IMR-90 (cell line): ENCODE measurements around the gene C16orf92. TPM values are rescaled to one million over a fixed set of nuclear protein-coding genes. Genes with fewer than 3 reads are reported as not detected.

Experiments used
- ATAC-seq: fragments of 200-7000 bp; cut with Tn5 transposase; 2 replicates; pipeline ENCODE4 v1.9.1; 2020; ENCODE audit warnings: low read depth, mild to moderate bottlenecking, moderate library complexity
- BruUV-seq: library from RNA; stranded (reverse); fragments of 400-500 nt; replicated peaks from 2 replicates; lab custom pipeline; 2021; lab: Mats Ljungman, UMichigan
- CTCF ChIA-PET: fragments of 300-600 bp; formaldehyde crosslinking; extraction: SDS; loops from one replicate; lab custom pipeline; 2021; ENCODE audit warnings: antibody characterized with exemption; lab: Yijun Ruan, JAX
- POLR2A ChIA-PET: fragments of 300-600 bp; sonication (Branson Sonifier 250); formaldehyde crosslinking; loops from one replicate; lab custom pipeline; 2022; ENCODE audit warnings: antibody characterized with exemption; ENCODE audit not compliant: unreplicated experiment; lab: Charles Lee
- DNase-seq: peaks from one replicate; pipeline ENCODE4 v3.0.0; 2013
- H2AFZ ChIP-seq: replicated peaks from 2 replicates; pipeline ENCODE3; 2013; ENCODE audit warnings: low read length, mild to moderate bottlenecking; ENCODE audit not compliant: poor library complexity
- H2AK5ac ChIP-seq: 2 replicates; pipeline ENCODE4 v1.6.1; 2013; ENCODE audit warnings: low read depth, low read length, inconsistent platforms
- H2AK9ac ChIP-seq: replicated peaks from 2 replicates; pipeline ENCODE3; 2013; ENCODE audit warnings: mild to moderate bottlenecking, low read depth, low read length, moderate library complexity; ENCODE audit not compliant: poor library complexity
- H2BK120ac ChIP-seq: 2 replicates; pipeline ENCODE4 v1.6.1; 2013; ENCODE audit warnings: low read depth, low read length, inconsistent platforms
- H2BK15ac ChIP-seq: 3 replicates; pipeline ENCODE4 v1.6.1; 2013; ENCODE audit warnings: low read depth, low read length, inconsistent platforms
- H2BK20ac ChIP-seq: 2 replicates; pipeline ENCODE4 v1.6.1; 2013; ENCODE audit warnings: low read depth, mild to moderate bottlenecking, inconsistent platforms, low read length, moderate library complexity
- H2BK5ac ChIP-seq: 2 replicates; pipeline ENCODE4 v1.6.1; 2013; ENCODE audit warnings: mild to moderate bottlenecking, low read depth, low read length, inconsistent platforms; ENCODE audit not compliant: poor library complexity, severe bottlenecking
- H3K14ac ChIP-seq: replicated peaks from 2 replicates; pipeline ENCODE4 v1.6.1; 2013; ENCODE audit warnings: low read depth, low read length, inconsistent platforms
- H3K18ac ChIP-seq: 2 replicates; pipeline ENCODE4 v1.6.1; 2013; ENCODE audit warnings: low read depth, low read length, control low read depth
- H3K23ac ChIP-seq: 2 replicates; pipeline ENCODE4 v1.6.1; 2013; ENCODE audit warnings: low read depth, low read length, inconsistent platforms
- H3K27ac ChIP-seq: 2 replicates; pipeline ENCODE4 v1.5.1; 2013; ENCODE audit warnings: mild to moderate bottlenecking, control low read depth, low read length; ENCODE audit not compliant: insufficient read depth
- H3K27me3 ChIP-seq: 2 replicates; pipeline ENCODE4 v1.6.1; 2013; ENCODE audit warnings: low read length; ENCODE audit not compliant: control insufficient read depth, insufficient read depth
- H3K36me3 ChIP-seq: 2 replicates; pipeline ENCODE4 v1.6.1; 2013; ENCODE audit warnings: low read length, mixed read lengths; ENCODE audit not compliant: control insufficient read depth, insufficient read depth
- H3K4ac ChIP-seq: 2 replicates; pipeline ENCODE4 v1.6.1; 2013; ENCODE audit warnings: low read depth, low read length, inconsistent platforms
- H3K4me1 ChIP-seq: 2 replicates; pipeline ENCODE4 v1.6.1; 2013; ENCODE audit warnings: low read length, mixed read lengths; ENCODE audit not compliant: control insufficient read depth, insufficient read depth
- H3K4me2 ChIP-seq: 2 replicates; pipeline ENCODE4 v1.6.1; 2013; ENCODE audit warnings: low read depth, mild to moderate bottlenecking, control low read depth, low read length, moderate library complexity
- H3K4me3 ChIP-seq: 2 replicates; pipeline ENCODE4 v1.5.1; 2013; ENCODE audit warnings: low read depth, mild to moderate bottlenecking, control low read depth, low read length, moderate library complexity; ENCODE audit not compliant: insufficient read depth
- H3K56ac ChIP-seq: 2 replicates; pipeline ENCODE4 v1.6.1; 2013; ENCODE audit warnings: low read length, inconsistent platforms; ENCODE audit not compliant: insufficient read depth; ENCODE audit errors: extremely low read depth
- H3K79me1 ChIP-seq, 2 experiments: 2 replicates each; pipeline ENCODE4 v1.6.1; 2013; ENCODE audit warnings: low read length in 2 of 2, inconsistent platforms in 1 of 2, low read depth in 1 of 2
- H3K9ac ChIP-seq: 2 replicates; pipeline ENCODE4 v1.6.1; 2013; ENCODE audit warnings: low read depth, low read length, control low read depth
- H3K9me1 ChIP-seq: 2 replicates; pipeline ENCODE4 v1.6.1; 2013; ENCODE audit warnings: low read length, inconsistent platforms; ENCODE audit not compliant: insufficient read depth
- H3K9me3 ChIP-seq: 2 replicates; pipeline ENCODE4 v1.6.1; 2013; ENCODE audit warnings: low read length; ENCODE audit not compliant: control insufficient read depth, insufficient read depth
- H4K20me1 ChIP-seq: 2 replicates; pipeline ENCODE4 v1.6.1; 2013; ENCODE audit warnings: low read length, inconsistent platforms; ENCODE audit not compliant: insufficient read depth
- H4K5ac ChIP-seq: 2 replicates; pipeline ENCODE4 v1.6.1; 2013; ENCODE audit warnings: mild to moderate bottlenecking, low read depth, low read length, control low read depth
- H4K8ac ChIP-seq, 2 experiments: 2 replicates each; pipeline ENCODE4 v1.6.1; 2013; ENCODE audit warnings: low read depth in 2 of 2, low read length in 2 of 2, control low read depth in 1 of 2, inconsistent platforms in 1 of 2
- H4K91ac ChIP-seq: 2 replicates; pipeline ENCODE4 v1.6.1; 2013; ENCODE audit warnings: low read depth, low read length, inconsistent platforms; ENCODE audit not compliant: insufficient read depth
- BHLHE40 ChIP-seq: fragments of 150-350 bp; IDR thresholded peaks from 2 replicates; pipeline ENCODE4 v1.6.1; 2016; ENCODE audit warnings: mild to moderate bottlenecking, low read depth, low read length
- CEBPB ChIP-seq: IDR thresholded peaks from 2 replicates; pipeline ENCODE4 v1.6.1; 2012; ENCODE audit warnings: low read depth, low read length, improper control_type of control experiment
- CHD1 ChIP-seq: IDR thresholded peaks from 2 replicates; pipeline ENCODE4 v1.6.1; 2012; ENCODE audit warnings: low read depth, low read length, improper control_type of control experiment
- MAFK ChIP-seq: IDR thresholded peaks from 2 replicates; pipeline ENCODE4 v1.6.1; 2012; ENCODE audit warnings: low read depth, low read length, improper control_type of control experiment
- MAZ ChIP-seq: IDR thresholded peaks from 2 replicates; pipeline ENCODE4 v1.6.1; 2012; ENCODE audit warnings: low read depth, mild to moderate bottlenecking, low read length, improper control_type of control experiment, moderate library complexity, borderline replicate concordance
- MXI1 ChIP-seq: IDR thresholded peaks from 2 replicates; pipeline ENCODE4 v1.6.1; 2012; ENCODE audit warnings: low read depth, mild to moderate bottlenecking, low read length, moderate library complexity, borderline replicate concordance
- NFE2L2 ChIP-seq: fragments of 150-350 bp; IDR thresholded peaks from 2 replicates; pipeline ENCODE4 v1.6.1; 2016; ENCODE audit warnings: low read depth, mild to moderate bottlenecking, low read length
- POLR2A ChIP-seq: IDR thresholded peaks from 2 replicates; pipeline ENCODE4 v1.6.1; 2012; ENCODE audit warnings: mild to moderate bottlenecking, low read depth, low read length
- RAD21 ChIP-seq: IDR thresholded peaks from 2 replicates; pipeline ENCODE4 v1.6.1; 2012; ENCODE audit warnings: low read length, improper control_type of control experiment
- RCOR1 ChIP-seq: IDR thresholded peaks from 2 replicates; pipeline ENCODE4 v1.6.1; 2012; ENCODE audit warnings: mild to moderate bottlenecking, low read length, improper control_type of control experiment; ENCODE audit not compliant: insufficient replicate concordance
- RFX5 ChIP-seq: IDR thresholded peaks from 2 replicates; pipeline ENCODE4 v1.8.0; 2012; ENCODE audit warnings: low read depth, mild to moderate bottlenecking, low read length, moderate library complexity
- SMC3 ChIP-seq: fragments of 150-350 bp; IDR thresholded peaks from 2 replicates; pipeline ENCODE4 v1.6.1; 2016; ENCODE audit warnings: low read depth, mild to moderate bottlenecking, antibody characterized with exemption, low read length, moderate library complexity
- WGBS, 2 experiments: methylation state at CpG; one replicate each; pipeline versions ENCODE4 v1.1.5 to v1.1.7; 2013; ENCODE audit warnings: missing lambda C conversion rate in 2 of 2; ENCODE audit not compliant: insufficient read length in 1 of 2; ENCODE audit errors: extremely low coverage in 2 of 2; 5-methylcytosine and 5-hydroxymethylcytosine counted together
- dilution Hi-C: fragments of 300-500 bp; cut with HindIII; formaldehyde crosslinking; loops from one replicate; pipeline ENCODE4 v1.14.3; 2018; ENCODE audit warnings: low sequenced_read_pairs; ENCODE audit not compliant: unreplicated experiment
- in situ Hi-C: fragments of 300-500 bp; cut with MboI; formaldehyde crosslinking; loops from 3 replicates; pipeline ENCODE4 v1.14.3; 2019; ENCODE audit warnings: low sequenced_read_pairs, inconsistent platforms, mixed read lengths
- intact Hi-C: fragments of 100-400 bp; cut with micrococcal nuclease; formaldehyde crosslinking; loops from 2 replicates; pipeline ENCODE4 v1.10.0; 2022
- polyA plus RNA-seq, 3 experiments: library from polyadenylated mRNA; depleted of rRNA; stranded (reverse); fragments of >200 nt; gene quantifications; 2 replicates each; pipeline ENCODE4 v1.2.3, GENCODE V29; 2012; ENCODE audit warnings: low replicate concordance in 1 of 3
- total RNA-seq: library from RNA; depleted of rRNA; stranded (reverse); fragments of >200 nt; gene quantifications from 2 replicates; pipeline ENCODE4 v1.2.3, GENCODE V29; 2012
- TF ChIP-seq, protein P1 (sequence below): conservative IDR thresholded peaks from 2 replicates; pipeline ENCODE4 v1.5.1; 2012; ENCODE audit warnings: mild to moderate bottlenecking, low read depth, low read length, improper control_type of control experiment
- TF ChIP-seq, protein P2 (sequence below): fragments of 150-350 bp; IDR thresholded peaks from 2 replicates; pipeline ENCODE4 v1.6.1; 2016; ENCODE audit warnings: low read depth, mild to moderate bottlenecking, low read length, moderate library complexity, borderline replicate concordance

The C16orf92 gene
- total and polyA plus RNA-seq, 2 of the 4 experiments (the other 2 are of a cell fraction), result not detected

DNA sequence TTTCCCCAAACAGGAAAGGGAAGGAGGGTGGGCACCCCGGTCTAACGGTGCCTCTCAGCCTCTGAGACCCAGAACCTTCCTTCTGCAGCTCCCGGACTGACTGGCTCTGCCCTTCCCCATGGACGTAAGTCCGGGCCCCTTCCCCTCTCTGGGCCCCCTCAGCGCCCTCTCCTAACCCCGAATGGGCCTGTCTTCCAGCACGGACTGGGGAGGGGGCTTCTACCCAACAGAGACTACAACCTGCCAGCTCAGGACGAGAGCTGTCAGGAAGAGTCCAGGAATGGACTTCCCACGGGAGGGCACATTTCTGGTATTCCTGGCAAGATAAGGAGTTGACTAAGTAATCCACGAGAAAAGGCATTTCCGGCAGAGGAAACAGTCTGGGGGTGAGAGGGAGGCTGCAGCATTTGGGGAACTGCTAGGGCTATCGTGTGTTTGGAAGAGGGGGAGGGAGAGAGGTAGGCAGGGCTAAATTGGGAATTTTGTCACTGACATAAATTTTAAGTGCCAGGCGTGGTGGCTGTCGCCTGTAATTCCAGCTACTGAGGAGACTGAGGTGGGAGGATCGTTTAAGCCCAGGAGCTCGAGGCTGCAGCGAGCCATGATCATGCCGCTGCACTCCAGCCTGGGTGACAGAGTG is 30.5 kb downstream of the C16orf92 start:
- peak overlapping the region; percentile 89 for H3K4me2 ChIP-seq
- H2AK5ac ChIP-seq, result peak overlapping the region; percentile 81
- dilution Hi-C loops, result no loop called here
- in situ Hi-C loops, result no loop called here
- peaks cover 6 to 42% of the 10 kb centered on the region in 2 experiments; a peak in 2 of 4 replicates for H3K79me1 ChIP-seq
- H2AFZ ChIP-seq, result peak overlapping the region; percentile 94
- no peak overlapping the region for H3K18ac ChIP-seq
- peak overlapping the region; percentile 88 for H3K14ac ChIP-seq
- H4K20me1 ChIP-seq, result no peaks in the 10 kb centered on the region; the same call in 1 of the 2 replicates
- H4K8ac ChIP-seq, result peak overlapping the region; percentile 30 to 59; a peak in 2 of 4 replicates
- peak overlapping the region; percentile 63; the same call in 1 of the 2 replicates for H2BK20ac ChIP-seq
- peaks cover 7% of the 10 kb centered on the region for H3K4me1 ChIP-seq
- no peak overlapping the region for H4K5ac ChIP-seq
- no peaks in the 10 kb centered on the region for H3K9me3 ChIP-seq
- no peaks in the 10 kb centered on the region for H3K36me3 ChIP-seq
- H3K9me1 ChIP-seq, result peaks cover 14% of the 10 kb centered on the region
- H3K9ac ChIP-seq, result peak overlapping the region; percentile 59
- H3K27me3 ChIP-seq, result no peaks in the 10 kb centered on the region
- peak; percentile 69 for ATAC-seq
- H3K23ac ChIP-seq, result no peak overlapping the region
- peak; percentile 57 for DNase-seq
- peak overlapping the region; percentile 86 for H3K4ac ChIP-seq
- peak overlapping the region; percentile 76; the same call in 1 of the 2 replicates for H2BK120ac ChIP-seq
- peak overlapping the region; percentile 78 for H4K91ac ChIP-seq
- peak overlapping the region; percentile 0; the same call in 1 of the 3 replicates for H2BK15ac ChIP-seq
- BruUV-seq, result no TSS peak
- ChIA-PET CTCF (no interaction called here), POLR2A (interaction anchor here (0.8 kb wide), 1 partner anchor 12 kb away, joined by 4 read pairs; no protein-coding TSS in a partner anchor)
- H2BK5ac ChIP-seq, result peak overlapping the region; percentile 65
- H3K56ac ChIP-seq, result peak overlapping the region; percentile 40
- peak overlapping the region; percentile 97 for H2AK9ac ChIP-seq
- H3K4me3 ChIP-seq, result peak overlapping the region; percentile 61
- intact Hi-C loops, result no loop called here
- H3K27ac ChIP-seq, result peak overlapping the region; percentile 69
- WGBS, 2 experiments, result 10% methylated on average over 7 of the region's 19 CpGs; no CpG with 5 or more reads in 1 of the 2 experiments
- TF ChIP-seq NFE2L2 (no peak), RCOR1 (no peak), RAD21 (no peak), CEBPB (no peak), MAFK (no peak), MXI1 (0 out of 2 replicates have a peak, but pooled peaks have one; percentile 33), MAZ (0 out of 2 replicates have a peak, but pooled peaks have one; percentile 26), BHLHE40 (0 out of 2 replicates have a peak, but pooled peaks have one; percentile 12), CHD1 (no peak), POLR2A (no peak), SMC3 (no peak), RFX5 (no peak)
- TF ChIP-seq, protein P1, sequence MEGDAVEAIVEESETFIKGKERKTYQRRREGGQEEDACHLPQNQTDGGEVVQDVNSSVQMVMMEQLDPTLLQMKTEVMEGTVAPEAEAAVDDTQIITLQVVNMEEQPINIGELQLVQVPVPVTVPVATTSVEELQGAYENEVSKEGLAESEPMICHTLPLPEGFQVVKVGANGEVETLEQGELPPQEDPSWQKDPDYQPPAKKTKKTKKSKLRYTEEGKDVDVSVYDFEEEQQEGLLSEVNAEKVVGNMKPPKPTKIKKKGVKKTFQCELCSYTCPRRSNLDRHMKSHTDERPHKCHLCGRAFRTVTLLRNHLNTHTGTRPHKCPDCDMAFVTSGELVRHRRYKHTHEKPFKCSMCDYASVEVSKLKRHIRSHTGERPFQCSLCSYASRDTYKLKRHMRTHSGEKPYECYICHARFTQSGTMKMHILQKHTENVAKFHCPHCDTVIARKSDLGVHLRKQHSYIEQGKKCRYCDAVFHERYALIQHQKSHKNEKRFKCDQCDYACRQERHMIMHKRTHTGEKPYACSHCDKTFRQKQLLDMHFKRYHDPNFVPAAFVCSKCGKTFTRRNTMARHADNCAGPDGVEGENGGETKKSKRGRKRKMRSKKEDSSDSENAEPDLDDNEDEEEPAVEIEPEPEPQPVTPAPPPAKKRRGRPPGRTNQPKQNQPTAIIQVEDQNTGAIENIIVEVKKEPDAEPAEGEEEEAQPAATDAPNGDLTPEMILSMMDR, result no peak
- TF ChIP-seq, protein P2, sequence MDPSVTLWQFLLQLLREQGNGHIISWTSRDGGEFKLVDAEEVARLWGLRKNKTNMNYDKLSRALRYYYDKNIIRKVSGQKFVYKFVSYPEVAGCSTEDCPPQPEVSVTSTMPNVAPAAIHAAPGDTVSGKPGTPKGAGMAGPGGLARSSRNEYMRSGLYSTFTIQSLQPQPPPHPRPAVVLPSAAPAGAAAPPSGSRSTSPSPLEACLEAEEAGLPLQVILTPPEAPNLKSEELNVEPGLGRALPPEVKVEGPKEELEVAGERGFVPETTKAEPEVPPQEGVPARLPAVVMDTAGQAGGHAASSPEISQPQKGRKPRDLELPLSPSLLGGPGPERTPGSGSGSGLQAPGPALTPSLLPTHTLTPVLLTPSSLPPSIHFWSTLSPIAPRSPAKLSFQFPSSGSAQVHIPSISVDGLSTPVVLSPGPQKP, result no peak
